LNCaP clone FGC (cell line): ENCODE data around the gene ENO1.
"Not testable (repeated sequence)": the region's sequence is repeated elsewhere in the genome, so short reads cannot be mapped to it uniquely, and the experiment has no call there.

Source experiments
- DNase-seq: peaks from one replicate; pipeline ENCODE4 v3.0.0-alpha.2; 2011; ENCODE audit warnings: low read depth
- H3K4me3 ChIP-seq: 2 replicates; pipeline ENCODE4 v1.5.1; 2011; ENCODE audit warnings: mild to moderate bottlenecking, low read depth, low read length, control low read depth
- CTCF ChIP-seq: IDR thresholded peaks from 2 replicates; pipeline ENCODE4 v1.5.1; 2012; ENCODE audit warnings: mild to moderate bottlenecking; ENCODE audit not compliant: control insufficient read depth, insufficient read depth; ENCODE audit errors: extremely low read depth

ENO1 gene

GRCh38 chr1:8878448-8878697, at the start of gene ENO1:
Gene ENO1, minus strand, starts transcription at chr1:8878686. Its CDS starts 3,778 bp downstream, at chr1:8874908.
- TF ChIP-seq CTCF, result no peak
- no peak for DNase-seq
- H3K4me3 ChIP-seq, result peak within 1 kb of the TSS; percentile 95

- TF ChIP-seq CTCF, result no peak
- H3K4me3 ChIP-seq, result no peak overlapping the region
- no peak for DNase-seq
Observed at GRCh38 chr1:8926707-8927694, 48.5 kb upstream of the ENO1 start.

- H3K4me3 ChIP-seq, result no peak overlapping the region
- no peak for DNase-seq
- no peak for TF ChIP-seq CTCF
Observed at GRCh38 chr1:8925960-8926359, 47.5 kb upstream of the ENO1 start.

- DNase-seq, result no peak
- no peak for TF ChIP-seq CTCF
Observed at GRCh38 chr1:8925406-8925805, 46.9 kb upstream of the ENO1 start.

GRCh38 chr1:8922962-8923361, 44.5 kb upstream of the ENO1 start:
- H3K4me3 ChIP-seq, result no peak overlapping the region
- no peak for DNase-seq
- no peak for TF ChIP-seq CTCF

More at GRCh38 chr1:8925406-8925805, 46.9 kb upstream of the ENO1 start:
- no peak overlapping the region for H3K4me3 ChIP-seq

- H3K4me3 ChIP-seq, DNase-seq: not testable (repeated sequence)
Observed at GRCh38 chr1:8917536-8917935, 39.0 kb upstream of the ENO1 start.

GRCh38 chr1:8915446-8915845, 37.0 kb upstream of the ENO1 start:
- H3K4me3 ChIP-seq, result no peak overlapping the region
- TF ChIP-seq CTCF, result no peak
- no peak for DNase-seq
